GM19468 (cell line): ENCODE measurements around the gene FNDC3B.

Experiments used
- ATAC-seq: cut with Tn5 transposase; IDR thresholded peaks from one replicate; pipeline ENCODE4 v1.9.1; 2021; ENCODE audit warnings: mild to moderate bottlenecking, moderate library complexity, moderate number of reproducible peaks; ENCODE audit not compliant: unreplicated experiment; ENCODE audit errors: extremely low read depth

FNDC3B gene

GRCh38 chr3:172106989-172107388 lies 67.6 kb downstream of the FNDC3B start:
- ATAC-seq, result peak; percentile 10

DNA sequence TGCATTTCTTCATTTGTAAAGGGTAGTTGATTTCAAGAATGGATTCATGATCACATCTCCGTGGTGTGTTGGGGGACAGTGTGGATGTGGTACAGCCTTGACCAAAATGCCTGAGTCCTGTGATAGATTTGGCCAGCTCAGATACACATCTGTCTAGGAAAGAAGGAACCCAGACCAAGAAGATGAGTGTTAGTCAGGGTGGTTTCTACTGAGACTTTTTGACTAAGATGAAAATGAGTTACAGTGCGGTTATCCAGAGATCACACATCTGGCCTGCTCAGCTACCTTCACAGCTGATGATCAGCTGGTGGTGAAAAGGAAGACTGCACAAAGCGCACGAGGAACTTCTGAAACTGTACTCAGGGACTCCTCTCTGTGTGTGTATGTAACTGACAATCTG lies 68.0 kb downstream of the FNDC3B start:
- ATAC-seq, result peak; percentile 93

DNA sequence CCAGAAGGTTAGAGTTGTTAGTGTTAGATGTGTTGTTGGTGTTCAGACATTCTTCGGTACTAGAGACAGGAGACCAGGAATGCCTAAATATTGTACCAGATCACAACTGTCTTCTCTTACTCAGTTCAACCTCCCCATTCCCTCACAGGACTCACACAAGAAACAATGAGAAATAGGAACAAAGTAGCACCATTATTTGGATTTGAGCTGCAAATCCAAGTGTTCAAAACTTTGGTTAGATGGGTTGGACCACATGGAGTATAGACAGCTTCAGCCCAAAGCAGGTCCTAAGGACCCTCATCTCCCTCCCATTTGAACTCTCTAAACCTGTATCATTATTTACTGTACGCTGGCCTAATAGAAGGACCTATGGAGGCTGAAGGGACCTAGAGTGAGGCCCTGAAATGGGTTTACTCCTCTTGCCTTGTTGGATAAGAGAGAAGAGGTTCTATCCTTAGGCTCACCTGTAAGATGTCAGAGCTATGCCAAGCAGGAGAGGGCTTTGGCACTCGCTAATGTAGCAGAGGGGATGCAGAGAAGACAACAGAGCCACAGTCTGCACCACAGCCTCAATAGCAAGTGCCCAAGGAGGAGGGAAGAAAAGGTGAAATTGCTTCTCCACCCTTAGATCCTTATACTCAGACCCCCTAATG lies 70.9 kb downstream of the FNDC3B start:
- no peak for ATAC-seq

DNA sequence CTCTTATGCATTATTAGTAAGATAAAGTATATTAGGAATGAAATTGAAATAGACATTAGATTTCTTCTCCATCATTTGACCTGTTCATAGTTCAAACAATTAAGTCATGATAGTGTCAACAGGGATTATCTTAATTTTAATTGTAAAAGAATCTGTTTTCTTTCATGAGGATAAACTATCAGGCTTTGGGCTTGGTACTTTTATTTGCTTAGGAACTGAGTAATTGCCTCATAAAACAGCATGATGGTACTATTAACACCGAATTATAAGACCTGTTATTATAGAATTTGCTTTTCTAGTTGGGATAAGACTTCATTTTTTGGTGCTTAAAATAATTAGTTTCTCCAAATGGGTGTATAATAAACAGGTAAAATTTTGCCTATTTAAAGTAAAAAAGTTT lies 71.8 kb downstream of the FNDC3B start:
- no peak for ATAC-seq

GRCh38 chr3:172112078-172112733 lies 72.8 kb downstream of the FNDC3B start:
- ATAC-seq, result no peak

DNA sequence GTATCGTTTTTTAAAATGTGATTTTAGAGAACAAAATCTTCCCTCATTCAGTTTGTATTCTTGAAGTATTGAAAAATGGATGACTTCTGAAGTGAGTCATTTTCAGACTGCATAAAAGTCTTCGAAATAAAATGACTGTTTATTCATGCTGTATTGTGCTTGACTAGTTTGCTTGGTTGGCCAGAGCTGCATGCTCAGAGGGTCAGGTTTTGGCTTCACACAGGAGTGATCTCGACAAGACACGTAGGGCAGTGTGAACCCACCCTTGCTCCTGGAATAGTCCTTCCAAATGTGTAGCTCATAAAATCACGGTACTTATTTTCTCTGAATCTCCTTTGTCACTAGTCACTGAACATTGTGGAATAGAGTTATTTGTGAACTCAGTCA lies 73.3 kb downstream of the FNDC3B start:
- no peak for ATAC-seq

DNA sequence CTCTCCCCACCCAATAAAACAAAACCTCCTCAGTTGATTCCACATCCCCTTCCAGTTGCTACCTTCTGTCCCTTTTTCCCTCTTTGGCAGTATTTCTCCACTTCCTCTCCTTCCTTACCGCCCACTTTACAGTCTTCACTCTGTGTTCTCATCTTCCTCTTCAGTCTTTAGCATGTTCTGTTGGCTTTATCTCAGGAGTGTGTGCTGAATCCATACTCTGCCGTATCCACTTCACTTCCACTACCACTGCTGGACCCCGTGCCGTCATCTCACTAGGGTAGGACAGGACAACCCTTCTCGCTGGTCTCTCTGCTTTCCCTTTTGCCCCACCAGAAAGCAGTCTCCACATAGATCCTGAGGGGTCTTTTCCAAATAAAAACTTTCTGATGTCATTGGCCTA lies 74.3 kb downstream of the FNDC3B start:
- no peak for ATAC-seq

- no peak for ATAC-seq
Measured at GRCh38 chr3:172115059-172115458, 75.7 kb downstream of the FNDC3B start.

DNA sequence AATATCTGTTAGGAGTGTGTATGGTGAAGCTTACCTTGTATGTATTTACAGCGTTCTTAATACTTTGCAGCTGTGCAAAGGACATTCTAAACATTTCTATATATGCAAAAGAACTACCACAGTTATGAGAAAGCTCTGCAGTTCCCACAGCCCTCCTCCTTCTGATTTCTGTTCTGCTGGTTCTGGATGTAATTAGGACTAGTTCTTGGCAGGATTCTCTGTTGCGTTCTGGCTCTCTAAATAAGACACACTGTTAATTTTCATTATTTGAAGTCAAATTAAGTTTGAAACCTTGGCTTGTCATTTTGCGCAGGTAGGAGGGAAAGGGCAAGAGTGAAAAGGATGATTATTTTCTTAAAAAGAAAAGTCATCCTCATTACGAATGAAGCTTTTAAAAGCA lies 76.4 kb downstream of the FNDC3B start:
- no peak for ATAC-seq

GRCh38 chr3:172118019-172118418 lies 78.6 kb downstream of the FNDC3B start:
- ATAC-seq, result no peak

GRCh38 chr3:172119266-172119969 lies 80.0 kb downstream of the FNDC3B start:
- ATAC-seq, result no peak

- no peak for ATAC-seq
Measured at GRCh38 chr3:172120912-172121311, 81.5 kb downstream of the FNDC3B start.

DNA sequence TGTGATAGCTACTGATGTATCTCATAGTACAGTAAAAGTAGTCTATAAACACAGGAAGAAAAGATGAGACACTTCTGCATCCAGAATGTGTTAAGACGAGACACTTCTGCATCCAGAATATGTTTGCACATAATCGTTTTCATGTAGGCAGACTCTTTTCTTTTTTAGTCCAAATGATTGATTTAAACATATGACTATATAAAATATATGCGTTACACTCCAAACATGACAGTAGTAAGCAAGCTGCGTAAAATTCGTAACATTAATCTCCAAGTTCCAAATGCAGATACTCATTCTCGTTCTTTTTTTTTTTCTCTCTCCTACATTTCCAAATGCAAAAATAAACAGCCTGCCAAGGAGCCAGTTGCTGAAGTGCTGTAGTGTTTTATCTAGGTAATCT lies 82.6 kb downstream of the FNDC3B start:
- ATAC-seq, result no peak

GRCh38 chr3:172124271-172124670 lies 84.9 kb downstream of the FNDC3B start:
- ATAC-seq, result no peak

- no peak for ATAC-seq
Measured at GRCh38 chr3:172125053-172125452, 85.7 kb downstream of the FNDC3B start.

DNA sequence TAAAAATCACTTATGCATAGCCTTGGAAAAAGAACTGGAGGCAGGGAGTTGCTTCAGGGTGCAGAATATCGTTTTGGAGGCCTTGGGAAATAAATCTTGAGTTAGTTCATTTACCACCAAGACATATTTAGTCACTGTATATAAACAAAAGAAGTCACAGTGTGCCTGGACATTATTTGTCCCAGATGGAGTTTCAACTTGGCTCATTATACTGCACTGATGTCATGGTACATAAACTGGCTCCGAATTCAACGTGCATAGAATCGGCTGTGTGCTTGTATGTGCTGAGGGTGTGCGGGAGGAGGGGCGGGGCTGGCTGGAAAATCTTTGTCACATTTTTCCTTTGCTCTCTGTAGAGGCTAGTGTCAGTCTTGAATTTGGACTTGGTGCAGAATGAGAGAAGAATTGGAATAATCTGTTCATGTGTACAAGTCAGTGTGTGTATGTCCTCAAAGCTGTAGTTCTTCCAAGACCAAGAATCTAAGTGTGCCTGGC lies 86.6 kb downstream of the FNDC3B start:
- ATAC-seq, result no peak

GRCh38 chr3:172126741-172127140 lies 87.4 kb downstream of the FNDC3B start:
- ATAC-seq, result no peak

- ATAC-seq, result no peak
Measured at GRCh38 chr3:172127141-172127540, 87.8 kb downstream of the FNDC3B start.

- ATAC-seq, result no peak
Measured at GRCh38 chr3:172127929-172128580, 88.7 kb downstream of the FNDC3B start.

DNA sequence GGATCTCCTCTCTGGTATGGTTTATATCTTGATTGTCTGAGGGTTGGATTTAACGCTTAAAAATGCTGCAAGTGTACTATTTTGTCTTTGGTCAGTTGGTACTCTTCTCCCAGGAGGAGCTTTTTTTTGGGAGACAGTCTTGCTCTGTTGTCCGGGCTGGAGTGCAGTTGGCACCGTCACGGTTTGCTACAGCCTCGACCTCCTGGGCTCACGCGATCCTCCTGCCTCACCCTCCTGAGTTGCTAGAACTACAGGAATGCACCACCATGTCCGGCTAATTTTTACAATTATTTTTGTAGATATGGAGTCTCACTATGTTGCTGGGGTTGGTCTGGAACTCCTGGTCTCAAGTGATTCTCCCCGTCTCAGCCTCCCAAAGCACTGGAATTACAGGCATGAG lies 89.5 kb downstream of the FNDC3B start:
- no peak for ATAC-seq

DNA sequence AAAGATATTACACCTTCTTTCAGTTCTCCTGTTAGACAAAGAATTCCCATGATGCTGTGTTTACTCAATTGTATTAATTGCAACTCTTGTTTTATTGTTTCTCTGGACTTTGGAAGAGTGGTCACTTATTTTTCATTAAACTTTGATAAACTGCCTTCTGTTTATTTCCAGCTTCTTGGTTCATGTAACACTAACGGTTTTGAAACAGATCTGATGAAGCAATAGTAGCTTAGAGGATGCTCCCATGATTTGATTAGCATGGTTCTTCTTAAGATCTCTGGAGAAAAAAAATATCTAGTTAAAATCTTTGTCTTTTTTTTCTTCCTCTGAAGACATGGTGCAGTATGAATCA lies 90.1 kb downstream of the FNDC3B start:
- no peak for ATAC-seq
